LNCAP (cell line): ENCODE data around the gene PSME2.

Source experiments
- TF ChIP-seq, protein P1 (sequence below): fragments of 450-650 bp; IDR thresholded peaks from 2 replicates; pipeline ENCODE4 v1.5.1; 2017; ENCODE audit warnings: mild to moderate bottlenecking

Gene PSME2

DNA sequence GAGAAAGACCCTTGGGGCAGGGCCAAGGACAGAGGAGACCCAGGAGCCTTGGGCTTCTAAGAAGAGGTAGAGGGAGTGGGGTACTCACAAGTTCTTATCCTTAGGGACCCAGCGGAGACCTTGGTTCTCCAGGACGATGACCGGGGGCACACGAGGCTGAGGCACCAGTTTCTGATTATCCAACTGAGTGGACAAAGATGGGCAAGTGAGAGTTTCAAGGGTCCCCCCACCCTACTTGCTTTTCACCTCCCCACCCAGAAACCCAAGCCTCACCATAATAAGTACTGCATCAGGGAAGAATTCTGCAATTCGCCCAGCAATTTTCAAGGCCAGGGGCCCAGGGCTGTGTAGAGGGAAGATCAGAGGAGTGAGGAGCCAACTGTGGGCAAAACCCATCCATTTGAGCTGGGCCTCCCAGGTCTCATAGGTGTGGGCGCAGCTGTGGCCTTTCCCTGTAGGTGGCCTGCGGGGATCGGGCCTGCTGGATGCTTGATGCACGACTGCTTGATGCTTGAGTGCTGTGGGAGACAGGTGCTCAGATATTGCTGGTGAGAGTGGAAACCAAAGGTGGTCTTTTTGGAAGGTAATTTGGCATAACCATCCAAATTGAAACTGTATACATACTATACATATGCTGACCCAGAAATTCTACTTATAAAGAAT, 7.0 kb downstream of the PSME2 start:
- TF ChIP-seq, protein P1, sequence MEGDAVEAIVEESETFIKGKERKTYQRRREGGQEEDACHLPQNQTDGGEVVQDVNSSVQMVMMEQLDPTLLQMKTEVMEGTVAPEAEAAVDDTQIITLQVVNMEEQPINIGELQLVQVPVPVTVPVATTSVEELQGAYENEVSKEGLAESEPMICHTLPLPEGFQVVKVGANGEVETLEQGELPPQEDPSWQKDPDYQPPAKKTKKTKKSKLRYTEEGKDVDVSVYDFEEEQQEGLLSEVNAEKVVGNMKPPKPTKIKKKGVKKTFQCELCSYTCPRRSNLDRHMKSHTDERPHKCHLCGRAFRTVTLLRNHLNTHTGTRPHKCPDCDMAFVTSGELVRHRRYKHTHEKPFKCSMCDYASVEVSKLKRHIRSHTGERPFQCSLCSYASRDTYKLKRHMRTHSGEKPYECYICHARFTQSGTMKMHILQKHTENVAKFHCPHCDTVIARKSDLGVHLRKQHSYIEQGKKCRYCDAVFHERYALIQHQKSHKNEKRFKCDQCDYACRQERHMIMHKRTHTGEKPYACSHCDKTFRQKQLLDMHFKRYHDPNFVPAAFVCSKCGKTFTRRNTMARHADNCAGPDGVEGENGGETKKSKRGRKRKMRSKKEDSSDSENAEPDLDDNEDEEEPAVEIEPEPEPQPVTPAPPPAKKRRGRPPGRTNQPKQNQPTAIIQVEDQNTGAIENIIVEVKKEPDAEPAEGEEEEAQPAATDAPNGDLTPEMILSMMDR, result no peak

DNA sequence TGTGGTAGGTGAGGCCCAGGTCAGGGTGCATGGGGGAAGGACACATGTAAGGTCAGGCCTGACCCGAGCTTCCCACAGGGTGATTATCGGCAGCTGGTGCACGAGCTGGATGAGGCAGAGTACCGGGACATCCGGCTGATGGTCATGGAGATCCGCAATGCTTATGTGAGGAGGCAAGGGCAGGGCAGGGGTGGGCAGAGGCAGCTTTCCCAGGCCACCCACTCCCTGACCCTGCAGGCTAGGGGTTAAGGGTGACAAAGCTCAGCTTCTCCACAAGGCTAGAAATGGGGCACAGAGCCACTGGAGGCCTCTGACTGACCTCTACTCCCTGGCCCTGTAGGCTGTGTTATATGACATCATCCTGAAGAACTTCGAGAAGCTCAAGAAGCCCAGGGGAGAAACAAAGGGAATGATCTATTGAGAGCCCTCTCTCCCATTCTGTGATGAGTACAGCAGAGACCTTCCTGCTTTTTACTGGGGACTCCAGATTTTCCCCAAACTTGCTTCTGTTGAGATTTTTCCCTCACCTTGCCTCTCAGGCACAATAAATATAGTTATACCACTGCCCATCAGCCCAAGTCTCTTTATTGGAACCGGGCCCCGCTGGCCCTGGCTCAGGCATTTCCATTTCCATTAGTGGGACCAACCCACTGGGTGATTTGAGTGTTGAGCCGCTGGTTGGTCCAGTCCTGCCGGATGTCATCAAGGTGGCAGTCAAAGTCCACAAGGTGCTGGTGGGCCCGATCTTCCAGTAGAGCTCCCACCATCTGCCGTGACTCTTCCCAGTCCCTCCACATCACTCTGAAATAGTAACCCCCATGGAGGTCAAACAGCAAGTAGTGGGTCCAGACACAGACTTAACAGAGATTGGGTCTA, 7.8 kb downstream of the PSME2 start:
- TF ChIP-seq, protein P1, result no peak

DNA sequence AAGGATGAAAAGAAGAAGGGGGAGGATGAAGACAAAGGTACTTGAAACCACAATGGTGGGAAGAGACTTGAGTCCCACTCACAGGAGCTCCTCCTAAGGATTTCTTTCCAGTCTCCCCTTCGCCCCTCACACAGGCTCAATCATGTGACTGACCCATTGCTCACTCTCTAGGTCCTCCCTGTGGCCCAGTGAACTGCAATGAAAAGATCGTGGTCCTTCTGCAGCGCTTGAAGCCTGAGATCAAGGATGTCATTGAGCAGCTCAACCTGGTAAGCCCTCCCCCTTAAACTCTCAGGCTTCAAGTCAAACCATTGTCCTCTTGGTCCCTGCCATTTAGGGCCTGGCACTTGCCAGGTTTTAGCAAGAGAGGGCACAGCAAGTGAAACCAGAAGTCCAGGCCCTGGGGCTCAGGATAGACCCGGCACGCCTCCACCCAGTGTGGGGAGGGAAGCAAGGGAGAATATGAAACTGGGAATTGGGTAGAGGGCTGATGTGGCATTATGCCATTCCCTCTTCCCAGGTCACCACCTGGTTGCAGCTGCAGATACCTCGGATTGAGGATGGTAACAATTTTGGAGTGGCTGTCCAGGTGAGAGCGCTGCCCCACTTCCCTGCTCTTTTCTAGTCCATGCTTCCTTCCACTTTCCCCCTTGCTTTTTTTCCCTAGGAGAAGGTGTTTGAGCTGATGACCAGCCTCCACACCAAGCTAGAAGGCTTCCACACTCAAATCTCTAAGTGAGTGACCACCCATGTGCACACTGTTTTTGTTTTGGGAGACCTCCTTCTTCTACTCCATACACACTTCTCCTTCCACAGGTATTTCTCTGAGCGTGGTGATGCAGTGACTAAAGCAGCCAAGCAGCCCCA, 8.6 kb downstream of the PSME2 start:
- TF ChIP-seq, protein P1, result no peak

DNA sequence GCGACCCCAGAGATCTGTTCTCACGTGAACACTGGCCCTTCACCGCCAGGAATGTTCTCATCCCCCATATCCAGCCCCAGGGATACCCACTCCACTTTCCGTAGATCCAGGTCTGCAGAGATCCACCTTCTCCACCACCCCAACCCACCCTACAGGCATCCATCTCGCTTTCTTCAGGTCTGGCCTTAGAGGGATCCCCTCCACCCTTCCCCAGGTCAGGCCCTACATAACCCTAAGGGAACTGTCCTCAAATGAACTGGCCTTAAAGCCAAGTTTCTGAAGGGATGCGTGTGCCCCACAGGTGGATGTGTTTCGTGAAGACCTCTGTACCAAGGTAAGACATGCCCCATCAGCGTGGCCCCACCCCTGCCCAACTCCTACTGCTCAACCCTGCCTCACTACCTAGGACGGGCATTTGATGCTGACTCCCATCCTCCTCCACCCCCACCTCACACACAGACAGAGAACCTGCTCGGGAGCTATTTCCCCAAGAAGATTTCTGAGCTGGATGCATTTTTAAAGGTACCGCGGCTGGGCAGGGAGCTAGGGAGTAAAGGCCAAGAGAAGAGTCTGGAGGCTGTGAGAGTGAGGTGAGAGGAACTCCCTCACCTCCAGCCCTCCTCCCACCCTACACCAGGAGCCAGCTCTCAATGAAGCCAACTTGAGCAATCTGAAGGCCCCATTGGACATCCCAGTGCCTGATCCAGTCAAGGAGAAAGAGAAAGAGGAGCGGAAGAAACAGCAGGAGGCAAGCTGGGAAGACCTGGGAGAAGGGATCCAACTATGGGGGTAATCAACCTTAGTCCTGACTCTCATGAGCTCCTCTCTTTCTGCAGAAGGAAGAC, 9.5 kb downstream of the PSME2 start:
- TF ChIP-seq, protein P1, result no peak

DNA sequence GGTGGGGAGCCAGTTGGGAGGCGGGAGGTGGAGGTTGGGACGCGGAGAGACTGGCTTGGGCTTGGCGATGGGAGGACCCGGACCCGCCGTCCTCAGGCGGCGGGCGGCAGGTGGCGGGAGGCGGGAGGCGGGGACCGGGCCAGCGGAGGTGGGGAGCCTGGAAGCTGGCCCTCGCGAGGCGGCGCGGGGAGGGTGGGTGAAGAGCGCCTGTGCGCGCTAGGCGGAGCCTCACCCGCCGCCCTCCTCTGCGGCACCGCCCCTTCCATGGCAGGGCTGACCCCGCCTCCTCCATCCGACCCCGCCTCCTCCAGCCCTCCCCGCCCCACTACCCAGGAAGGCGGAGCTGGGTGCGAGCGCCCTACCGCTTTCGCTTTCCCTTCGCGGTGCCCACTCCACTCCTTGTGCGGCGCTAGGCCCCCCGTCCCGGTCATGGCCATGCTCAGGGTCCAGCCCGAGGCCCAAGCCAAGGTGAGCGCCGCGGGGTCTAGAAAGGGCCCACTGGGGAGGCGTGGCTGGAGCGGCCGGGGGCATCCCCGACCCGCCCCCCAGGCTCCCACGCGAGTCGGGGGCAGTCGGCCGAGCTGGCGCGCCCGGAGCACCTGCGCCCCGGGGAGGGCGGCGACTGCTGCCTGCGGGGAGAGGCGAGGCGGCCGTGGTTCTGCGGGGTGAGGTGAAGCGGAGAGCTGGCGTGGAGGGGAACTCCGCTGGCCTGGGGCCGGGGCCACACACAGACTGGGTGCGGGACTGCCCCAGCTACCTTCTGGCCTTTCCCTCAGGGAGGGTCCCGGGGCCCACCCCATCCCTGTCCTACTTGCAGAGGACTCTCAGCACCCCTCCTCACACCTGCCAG, 10.4 kb downstream of the PSME2 start, which contains the start of gene PSME1:
Gene PSME1, plus strand, starts transcription at position 361 of the 850 bp plus-strand sequence. Its CDS starts 69 bp downstream, at position 430.
- TF ChIP-seq, protein P1, result no peak

DNA sequence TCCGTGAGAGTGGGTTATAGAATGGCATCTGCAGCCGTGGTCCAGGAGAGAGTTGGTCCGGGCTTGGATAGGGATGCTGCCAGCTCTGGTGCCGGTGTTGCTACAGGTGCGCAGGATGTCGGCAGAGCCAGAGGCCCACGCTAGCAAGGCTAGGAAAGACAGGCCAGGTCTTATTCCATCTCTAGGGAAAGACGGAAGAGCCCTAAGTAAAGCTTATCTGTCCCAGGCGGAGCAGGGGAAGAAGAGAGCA, 10.9 kb downstream of the PSME2 start:
- TF ChIP-seq, protein P1, result no peak
